HG02970 (cell line): ENCODE measurements around the gene DSCAM.
"Not testable (repeated sequence)": the region's sequence is repeated elsewhere in the genome, so short reads cannot be mapped to it uniquely, and the experiment has no call there.

ENCODE experiments used
- ATAC-seq: cut with Tn5 transposase; IDR thresholded peaks from one replicate; pipeline ENCODE4 v1.9.1; 2021; ENCODE audit warnings: mild to moderate bottlenecking, moderate library complexity, moderate number of reproducible peaks; ENCODE audit not compliant: unreplicated experiment, low FRiP score

Gene DSCAM

DNA sequence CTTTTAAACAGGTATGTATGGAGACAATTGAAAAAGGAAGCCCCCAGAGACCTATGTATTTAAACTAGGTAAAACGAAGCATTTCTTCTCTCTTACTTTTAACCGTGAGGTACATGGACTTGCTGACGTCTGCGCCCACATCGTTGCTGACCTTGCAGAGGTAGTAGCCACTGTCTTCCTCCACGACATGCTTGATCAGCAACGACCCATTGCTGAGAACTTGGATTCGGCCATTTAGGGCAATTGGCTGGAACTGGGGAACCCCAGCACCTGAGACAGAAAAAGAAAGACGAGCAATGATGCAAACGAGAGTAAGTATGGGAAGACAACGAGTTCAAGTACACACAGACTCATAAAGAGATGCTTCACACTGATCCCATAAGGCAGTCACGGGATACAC is 571.0 kb downstream of the DSCAM start:
- no peak for ATAC-seq

DNA sequence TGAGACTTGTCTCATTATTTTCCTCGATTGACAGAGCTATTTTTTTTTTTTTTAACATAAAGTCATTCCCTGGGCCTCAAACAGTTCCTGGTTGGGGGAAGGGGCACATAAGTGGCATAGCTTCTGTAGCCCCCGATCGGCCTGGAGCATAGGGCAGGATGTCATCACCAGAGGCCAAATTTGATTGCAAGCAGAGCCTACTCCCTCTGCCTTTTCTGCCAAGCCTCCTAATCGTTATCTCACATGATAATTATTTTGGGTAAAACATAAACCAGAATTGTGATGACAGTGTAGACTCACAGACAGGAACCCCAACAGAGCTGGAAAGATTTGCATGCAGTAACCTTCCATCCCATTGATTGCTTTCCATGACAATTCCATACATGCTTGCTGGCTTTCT is 574.9 kb downstream of the DSCAM start:
- ATAC-seq = no peak

DNA sequence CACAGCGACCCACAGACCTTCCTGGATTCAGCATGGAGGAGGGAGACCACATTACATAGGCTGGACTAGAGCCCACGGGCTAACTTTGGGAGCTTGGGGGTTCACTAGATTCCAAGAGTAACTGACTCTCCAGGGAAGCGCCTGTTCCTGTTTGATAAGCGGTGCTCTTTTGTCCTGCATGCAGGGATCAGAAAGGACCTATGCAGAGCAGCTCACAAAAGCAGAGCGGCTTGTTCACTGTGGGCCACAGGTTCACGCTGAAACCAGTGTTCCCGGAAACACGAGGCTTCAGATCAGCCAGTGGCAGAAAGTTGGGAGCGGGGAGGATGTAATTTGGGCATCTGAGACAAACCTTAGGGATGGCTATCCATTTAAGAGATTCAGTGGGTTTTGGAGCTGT is 575.8 kb downstream of the DSCAM start:
- ATAC-seq = no peak

DNA sequence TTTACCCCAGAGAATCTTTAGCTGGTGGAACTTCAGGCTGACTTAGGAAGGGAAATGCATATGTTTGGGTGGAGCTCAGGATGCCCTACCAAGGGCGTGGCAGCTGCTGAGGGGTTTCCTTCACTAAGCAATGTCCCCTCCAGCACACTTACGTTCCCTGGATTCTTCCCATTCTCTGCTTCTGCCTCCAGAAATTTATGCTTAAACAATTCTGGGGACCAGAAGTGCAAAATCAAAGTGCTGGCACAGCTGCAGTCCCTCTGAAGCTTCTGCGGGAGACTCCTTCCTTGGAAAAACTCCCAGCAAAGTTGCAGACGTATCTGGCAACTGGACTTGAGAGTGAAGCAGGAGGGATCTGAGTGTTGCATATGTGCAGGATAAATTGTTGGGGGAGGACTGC is 576.9 kb downstream of the DSCAM start:
- no peak for ATAC-seq

DNA sequence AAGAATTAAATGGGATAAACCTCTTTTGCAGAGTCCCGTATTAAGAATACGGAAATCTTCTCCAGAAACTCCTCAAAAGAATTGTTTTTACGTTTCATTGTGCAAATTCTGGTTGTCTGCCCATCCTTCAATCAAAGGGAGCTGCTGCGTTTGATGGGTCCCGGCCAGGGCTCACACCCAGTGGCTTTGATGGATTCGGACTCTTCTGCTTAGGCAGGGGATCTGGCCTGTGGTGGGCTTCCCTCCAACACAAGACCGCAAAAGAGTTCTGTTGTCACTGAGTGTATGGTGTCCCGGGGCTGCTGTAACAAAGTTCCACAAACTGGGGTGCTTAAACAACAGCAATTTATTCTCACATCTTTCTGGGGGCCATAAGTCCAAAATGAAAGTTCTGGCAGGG is 577.7 kb downstream of the DSCAM start:
- no peak for ATAC-seq

DNA sequence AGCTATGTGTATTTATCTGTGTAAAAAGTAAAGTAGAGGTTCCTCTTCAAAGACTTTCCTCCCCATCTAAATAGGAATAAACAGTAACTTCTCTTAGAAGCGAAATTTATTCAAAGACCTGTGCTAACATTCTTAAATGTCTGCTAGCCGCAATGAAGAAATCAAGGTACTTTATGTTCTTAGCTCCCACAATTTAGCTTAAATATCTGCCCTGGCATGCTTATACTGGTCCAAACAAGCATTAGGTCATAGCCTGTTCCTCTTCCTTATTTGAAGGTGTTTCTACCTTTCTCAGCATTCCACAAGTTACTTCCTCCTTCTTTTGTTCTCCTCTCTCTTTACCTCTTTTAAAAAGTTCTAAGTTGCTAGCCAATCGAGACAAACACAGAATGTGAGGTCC is 588.5 kb downstream of the DSCAM start:
- ATAC-seq = not testable (repeated sequence)

DNA sequence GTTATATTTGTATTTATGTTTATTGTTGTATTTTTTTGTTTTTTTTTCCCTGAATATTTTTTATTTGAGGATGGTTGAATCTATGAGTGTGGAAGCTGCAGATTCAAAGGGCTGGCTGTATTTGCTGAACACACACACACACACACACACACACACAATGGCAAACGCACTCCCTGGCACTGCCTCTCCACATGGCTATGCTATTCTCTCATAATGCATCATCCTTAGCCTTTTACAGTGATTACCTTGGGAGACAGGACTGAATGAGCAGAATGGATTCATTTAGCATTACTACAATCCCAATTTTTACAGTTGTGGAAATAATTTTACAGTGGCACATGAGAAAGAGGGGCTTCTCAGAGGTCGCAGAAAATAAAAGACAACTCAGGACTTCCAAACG is 589.6 kb downstream of the DSCAM start:
- no peak for ATAC-seq

DNA sequence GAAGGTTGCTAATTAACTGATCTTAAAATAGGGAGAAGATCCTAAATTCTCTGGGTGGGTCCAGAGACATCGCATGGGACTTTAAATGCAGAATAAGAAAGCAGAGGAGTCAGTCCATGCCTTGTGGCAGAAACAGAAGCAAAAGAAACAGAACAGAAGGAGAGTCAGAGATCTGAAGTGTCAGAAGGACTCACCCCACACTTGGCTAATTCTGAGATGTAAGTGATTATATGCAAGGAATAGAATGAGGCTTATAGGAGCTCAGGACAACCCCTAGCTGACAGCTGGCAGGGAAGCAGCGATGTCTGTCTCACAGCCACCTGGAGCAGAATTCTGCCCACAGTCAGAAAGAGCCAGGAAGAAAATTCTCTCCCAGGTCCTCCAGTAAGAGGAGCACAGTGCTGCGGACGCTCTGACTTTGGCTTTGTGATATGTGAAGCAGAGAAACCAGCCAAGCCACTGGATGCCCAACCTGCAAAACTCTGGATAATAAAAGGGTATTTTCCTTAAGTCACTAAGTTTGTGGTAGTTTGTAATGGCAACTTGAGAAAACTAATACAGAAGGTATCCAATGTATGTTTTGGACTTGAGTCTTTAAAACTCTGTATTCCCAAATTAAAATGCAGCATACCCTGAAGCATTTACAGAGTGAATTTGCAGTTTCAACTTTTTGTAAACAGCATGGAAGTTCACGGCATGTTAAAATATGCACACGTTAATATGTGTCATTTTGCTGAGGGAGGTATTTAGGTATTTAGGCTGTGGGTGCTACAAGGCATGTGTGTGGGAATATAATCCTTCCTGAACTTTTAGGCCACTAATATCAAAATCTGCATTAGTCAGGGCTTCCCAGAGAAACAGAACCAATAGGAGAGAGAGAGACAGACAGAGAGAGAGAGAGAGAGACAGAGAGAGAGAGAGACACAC is 591.2 kb downstream of the DSCAM start:
- ATAC-seq = no peak

DNA sequence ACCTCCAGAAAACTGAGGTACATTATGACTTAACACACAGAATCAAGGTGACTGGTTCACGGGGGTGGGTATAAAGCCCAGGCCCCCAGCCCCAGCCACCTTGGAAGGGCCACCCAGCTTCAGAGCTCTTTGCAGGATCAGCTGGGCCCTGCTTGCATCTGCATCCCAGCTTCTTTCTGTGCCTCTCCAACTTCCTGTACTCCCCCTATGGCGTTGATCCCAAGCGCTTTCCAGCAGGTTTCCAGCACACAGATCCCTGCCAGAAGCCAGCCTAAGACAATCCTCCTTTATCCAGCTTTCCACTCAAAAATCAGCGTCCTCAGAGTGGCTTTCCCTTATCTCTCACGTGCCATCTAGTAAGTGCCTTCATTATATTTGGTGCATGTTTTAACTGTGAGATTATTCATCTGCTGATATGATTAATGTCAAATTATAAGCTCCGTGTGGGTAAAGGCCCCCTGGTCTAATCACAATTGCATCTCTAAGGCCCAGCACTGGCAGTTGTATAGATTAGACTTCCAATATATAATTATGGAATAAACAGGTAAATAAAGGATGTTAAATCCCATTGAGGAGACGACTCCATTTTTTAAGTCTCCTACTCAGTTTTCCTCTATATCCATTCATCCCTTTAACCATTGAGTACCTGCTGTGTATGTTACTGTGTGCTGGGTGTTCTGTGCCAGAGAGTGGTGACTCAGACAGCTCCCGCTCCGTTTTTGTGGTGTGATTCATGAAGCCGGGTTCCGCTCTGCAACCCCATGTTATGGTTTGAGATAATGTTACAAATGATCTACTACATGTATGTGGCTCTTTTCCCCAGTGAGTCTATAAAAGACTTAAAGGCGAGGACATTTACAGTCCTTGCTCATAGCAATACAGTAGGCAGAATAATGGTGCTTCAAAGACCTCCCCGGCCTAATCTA is 592.2 kb downstream of the DSCAM start:
- no peak for ATAC-seq

DNA sequence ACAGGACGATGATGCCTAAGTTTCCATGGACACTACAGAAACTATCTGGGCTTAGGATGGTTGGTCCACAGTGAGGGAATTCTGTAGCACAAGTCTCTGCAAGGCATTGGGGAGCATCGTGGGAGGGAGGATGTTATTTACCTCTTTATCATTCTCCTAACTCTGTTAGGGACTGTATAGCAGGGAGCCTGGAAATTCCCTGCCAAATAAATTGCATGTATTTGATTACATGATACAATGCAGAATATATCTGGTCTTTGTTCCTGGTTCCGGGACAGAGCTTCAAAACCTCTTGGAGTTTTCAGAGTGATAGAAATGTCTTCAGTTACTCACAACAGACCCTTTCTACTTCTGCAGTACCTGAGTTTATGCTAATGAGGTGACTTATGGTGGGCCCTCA is 593.8 kb downstream of the DSCAM start:
- no peak for ATAC-seq

DNA sequence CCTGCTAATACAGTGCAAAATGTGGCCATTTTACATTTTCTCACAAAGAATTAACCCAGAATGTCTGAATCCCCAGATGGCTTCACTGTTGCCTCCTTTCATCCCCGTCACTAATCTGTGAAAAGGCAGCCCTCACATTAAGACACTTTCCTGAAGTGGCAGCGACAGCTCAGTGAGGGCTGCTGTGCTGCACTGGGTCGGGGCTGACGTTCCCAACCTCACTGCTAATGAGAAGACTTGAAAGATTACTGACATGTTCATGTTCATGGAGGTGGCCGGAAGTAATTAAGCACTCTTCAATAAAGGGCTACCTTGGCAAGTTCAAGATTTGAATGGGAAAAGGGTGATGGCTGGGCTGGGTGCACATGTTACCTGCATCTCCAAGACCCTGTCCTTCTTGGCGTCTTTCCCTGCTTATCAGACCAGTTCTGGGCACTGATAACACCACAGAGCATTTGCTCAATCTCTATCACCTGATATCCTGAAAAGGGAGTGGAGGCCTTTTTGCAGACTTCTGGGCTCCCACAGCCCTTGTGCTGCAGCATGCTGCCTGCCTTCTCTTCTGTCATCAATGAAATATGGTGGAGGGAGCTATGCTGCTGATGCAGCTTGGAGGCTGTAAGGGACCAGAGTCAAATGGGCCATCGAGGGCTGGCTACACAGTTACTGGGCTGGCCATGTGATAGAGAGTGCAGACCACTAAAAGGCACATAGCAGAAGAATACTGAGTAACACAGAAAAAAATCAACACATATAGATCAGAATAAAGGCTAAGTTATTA is 596.3 kb downstream of the DSCAM start:
- ATAC-seq = no peak

DNA sequence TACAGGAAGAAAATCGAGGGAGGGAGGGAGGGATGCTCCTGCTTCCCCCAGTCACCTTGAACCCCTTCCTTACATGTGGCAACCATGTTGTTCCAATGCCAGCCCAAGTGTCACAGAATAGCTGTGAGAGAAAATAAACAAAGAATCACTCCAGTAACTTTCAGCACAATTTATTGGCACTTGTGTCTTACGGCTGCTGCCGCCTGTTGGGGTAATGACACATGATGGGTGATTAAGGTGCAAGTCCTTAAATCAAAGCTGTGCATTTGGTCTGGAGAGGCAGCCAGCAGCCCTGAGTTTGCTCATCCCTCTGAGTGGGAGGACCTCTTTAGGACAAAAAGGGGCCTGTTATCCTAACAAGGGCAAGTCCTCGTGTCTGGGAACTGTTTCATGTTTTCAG is 602.0 kb downstream of the DSCAM start:
- ATAC-seq = no peak

DNA sequence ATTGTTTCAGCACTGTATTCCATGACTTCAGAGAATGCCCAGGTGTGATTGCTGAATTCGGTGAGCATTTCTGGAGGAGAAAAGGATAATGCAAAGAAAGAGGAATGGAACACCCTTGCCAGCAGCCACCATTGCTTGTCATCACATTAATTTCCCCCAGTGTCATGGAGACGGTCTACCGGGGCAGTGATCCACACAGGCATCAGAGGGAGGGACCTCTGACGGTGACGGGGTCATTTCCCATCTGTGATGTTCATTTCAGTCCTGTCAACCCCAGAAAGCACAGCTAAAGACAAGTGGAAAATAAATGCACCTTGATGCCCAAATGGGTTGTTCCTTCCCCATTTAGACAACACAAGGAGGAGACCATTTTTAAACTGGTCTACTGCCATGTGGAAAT is 603.3 kb downstream of the DSCAM start:
- no peak for ATAC-seq

DNA sequence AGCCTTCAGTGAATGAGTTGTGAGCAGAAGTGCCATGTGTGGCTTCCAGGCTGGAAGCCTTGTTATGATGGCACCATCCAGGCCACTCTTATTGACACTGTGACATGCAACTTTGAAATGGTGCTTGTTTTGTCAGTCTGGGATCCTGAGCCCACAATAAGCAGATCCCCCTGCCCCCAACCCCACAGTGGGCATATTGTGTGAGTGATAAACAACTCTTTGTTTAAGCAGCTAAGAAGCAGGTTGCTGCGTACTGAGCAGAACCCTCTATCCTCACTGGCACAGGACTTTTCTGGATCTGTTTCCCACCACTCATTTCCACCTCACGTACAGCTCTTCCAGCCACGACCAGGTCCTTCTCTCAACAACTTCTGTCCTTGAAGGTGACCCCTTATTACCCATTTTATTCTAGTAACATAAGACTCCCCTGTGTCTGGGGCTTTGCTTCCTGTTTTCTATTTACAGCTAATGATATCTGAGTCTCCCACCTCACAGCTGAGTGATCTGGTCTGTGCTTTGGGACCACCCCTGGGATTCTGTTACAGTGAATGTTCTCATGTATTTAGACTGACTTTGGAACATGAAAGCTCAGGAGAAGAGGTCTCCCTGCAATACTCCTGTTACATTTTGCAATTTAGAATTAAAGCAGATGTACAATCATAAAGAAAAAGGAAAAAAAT is 604.2 kb downstream of the DSCAM start:
- ATAC-seq = no peak

DNA sequence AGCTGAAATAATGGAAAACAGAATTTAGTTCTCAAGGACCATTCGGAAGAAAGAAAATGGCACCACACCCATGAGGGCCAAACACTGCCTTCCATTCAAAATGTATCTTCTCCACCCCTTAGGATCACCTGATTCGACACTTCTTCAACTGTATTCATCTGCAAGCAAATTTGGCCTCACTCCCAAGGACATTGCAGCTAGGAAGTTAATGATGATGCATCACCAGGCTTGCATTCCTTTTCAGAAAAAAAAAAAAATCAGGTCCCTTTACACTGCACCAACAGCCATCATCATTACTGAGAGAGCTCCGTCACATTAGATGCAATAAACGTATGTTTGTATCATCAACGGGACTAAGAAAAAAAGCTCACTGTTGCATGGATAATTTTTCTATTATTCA is 611.4 kb downstream of the DSCAM start:
- ATAC-seq = no peak

DNA sequence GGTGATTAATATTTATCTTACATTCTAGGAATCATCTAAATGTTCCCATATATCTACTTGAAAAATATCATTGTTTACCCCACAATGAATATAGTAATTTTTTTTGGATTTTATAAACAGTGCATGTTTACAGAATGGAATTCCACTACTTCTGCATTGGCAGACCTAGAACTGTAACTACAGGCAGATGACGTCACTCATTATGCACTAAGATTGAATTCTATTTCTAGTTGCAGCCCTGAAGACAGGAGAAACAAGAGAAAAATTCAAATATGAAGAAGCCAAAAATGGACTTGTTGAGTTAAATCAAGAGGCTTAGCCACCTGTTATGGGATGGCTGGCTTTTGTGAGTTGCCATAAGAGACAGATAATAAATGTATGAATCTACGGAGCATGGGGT is 615.0 kb downstream of the DSCAM start:
- no peak for ATAC-seq

DNA sequence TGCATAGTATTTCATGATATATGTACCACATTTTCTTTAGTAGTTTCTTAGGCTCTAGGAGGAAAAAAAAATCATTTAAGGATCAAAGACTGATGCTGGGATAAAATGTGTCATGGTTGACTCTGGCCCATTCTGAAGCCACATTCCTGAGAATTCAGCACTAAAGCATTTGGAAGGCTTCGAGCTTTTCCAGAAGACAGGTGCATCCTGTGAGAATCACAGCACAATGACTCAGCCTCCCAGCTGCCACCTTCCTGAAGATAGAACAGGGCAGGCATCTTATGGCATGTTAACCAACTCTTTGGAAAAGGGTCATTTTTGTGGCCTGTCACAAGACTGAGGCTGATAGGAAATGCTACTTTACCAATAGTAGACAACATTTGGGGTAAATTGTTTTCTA is 619.9 kb downstream of the DSCAM start:
- ATAC-seq = no peak

DNA sequence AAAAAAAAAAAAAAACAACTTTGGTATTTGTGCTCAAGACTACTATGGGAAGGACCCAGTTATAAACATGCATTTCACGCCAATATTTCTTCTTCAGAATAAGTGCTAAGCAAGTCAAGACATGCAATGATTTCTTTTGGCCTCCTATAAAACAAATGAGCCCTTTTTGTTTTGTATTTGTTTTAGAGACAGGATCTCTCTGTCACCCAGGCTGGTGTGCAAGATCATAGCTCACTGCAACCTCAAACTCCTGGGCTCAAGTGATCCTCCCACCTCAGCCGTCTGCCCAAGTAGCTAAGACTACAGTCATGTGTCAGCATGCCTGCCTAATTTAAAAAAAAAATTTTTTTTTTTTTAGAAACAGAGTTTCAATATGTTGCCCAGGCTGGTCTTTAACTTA is 631.0 kb downstream of the DSCAM start:
- no peak for ATAC-seq

DNA sequence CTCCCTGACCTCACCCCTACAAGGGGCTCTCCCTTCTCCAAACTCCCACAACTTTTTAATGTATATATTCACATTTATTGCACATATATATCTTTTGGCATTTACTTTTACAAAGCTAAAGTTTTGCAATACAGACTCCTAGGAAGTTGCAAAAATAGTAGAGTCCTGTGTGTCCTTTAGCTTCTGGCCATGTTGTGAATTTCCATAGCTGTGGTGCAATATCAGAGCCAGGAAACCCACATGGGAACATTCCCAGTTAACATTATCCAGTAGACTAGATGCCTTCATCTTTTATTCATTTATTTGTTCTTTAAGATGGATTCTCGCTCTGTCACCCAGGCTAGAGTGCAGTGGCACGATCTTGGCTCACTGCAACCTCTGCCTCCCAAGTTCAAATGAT is 636.7 kb downstream of the DSCAM start:
- ATAC-seq = no peak

DNA sequence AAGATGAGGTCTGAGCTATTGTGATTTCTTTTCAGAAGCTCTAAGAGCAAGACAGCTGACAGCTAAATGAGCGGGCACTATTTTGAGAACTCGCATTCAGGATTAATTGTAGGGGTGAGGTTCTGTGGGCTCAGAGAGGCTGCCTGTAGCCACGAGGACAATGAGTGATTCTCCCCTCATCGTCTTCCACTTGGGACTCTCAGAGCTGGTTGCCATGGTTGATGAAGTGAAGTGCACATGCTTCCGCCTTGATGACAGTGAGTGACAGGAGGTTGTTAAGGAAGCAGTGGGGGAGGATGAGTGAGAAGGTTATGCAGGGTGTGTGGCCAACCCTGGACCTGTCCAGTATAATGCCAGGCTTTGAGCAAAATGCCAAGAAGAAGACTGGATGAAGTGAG is 638.0 kb downstream of the DSCAM start:
- ATAC-seq = no peak
